Stimulated activated CD8-positive, alpha-beta memory T cell treated with anti-CD3 and anti-CD28 coated beads, Interleukin-7, amount 100 ng/mL, for 4 hours (primary cell): Measurements from ENCODE around the gene KCNQ1.

ENCODE experiments used
- DNase-seq, 2 donors: peaks; one replicate each; pipeline ENCODE4 v3.0.0-alpha.2; 2020; ENCODE audit warnings: low read depth in 2 of 2

KCNQ1 gene

DNA sequence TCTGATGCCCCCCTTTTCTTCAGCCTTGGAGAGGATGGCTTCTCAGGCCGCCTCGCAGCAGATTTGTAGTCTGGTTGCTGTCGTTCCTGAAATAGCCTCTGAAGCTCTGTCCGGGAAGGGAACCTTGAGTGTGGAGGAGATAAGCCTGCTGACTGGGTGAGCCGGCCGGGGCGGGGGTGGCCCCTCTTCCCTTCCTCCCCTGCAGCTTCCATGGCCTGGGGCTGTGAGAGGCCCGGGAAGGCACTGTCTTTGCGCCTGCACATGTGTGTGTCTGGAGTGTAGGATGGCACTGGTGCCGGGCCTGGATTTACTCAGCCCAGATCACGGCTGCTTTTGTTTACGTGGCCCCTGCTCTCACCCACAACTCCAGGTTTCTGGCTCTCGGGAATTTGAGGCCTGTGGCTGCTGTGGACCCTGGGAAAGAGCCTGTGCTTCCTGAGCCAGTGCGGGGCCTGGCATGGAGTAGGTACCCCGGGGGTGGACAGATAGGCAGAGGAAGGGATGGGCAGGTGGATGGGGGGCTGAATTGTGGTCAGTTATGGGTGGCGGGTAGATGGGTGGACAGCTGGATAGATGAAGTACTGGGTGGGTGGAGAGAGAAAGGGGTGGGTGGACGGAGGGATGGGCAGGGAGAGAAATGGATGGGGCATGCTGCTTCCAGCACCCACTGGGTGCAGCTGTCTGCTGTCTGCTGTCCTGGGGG is 16.6 kb downstream of the KCNQ1 start:
- DNase-seq: no peak

DNA sequence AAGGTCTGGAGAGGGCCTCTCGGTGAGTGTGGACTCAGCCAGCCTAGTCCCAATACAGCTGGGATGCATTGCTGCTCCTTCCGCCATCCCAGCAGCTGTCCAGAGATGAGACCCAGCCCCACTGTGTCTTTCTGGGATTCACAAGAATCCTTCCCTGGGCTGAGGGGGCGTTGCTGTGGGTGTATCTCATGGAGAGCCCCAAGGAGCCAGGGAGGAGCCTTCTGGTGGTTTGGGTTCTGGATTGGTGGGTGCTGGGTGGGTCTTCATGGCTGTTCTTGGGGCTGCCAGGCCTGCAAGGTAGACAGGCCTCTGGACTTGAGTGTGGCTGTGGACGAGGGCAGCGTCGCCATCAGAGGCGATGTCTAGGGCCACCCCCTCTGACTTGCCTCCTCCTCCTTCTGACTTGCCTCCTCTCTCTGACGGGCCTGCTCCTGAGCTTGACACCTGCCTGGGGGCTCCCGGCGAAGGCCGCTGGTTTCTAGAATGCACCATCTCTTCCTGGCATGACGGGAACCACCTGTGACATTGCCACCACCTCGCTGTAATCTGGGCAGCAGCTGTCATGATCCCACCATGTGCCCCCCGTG is 17.2 kb downstream of the KCNQ1 start:
- DNase-seq: no peak

DNA sequence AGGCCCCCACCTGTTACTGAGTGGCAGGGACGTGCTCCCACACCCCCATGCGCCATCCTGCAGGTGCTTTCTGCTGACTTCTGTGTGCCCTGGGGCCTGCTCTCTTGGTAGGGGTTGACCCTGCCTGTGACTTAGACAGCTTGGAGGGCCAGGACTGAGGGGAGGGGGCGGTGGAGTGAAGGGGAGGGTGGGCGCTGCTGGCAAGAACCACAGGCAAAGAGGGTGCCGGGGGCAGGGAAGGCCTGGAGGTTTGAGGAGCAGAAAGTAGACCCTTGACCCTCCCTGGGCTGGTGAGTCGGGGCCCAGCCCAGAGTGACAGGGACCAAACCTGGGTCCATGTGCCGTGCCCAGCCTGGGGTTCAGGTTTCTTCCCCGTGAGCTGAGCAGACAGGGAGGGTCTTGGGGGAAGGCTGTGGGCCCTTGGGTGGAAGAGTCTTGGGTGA is 17.8 kb downstream of the KCNQ1 start:
- DNase-seq: no peak

DNA sequence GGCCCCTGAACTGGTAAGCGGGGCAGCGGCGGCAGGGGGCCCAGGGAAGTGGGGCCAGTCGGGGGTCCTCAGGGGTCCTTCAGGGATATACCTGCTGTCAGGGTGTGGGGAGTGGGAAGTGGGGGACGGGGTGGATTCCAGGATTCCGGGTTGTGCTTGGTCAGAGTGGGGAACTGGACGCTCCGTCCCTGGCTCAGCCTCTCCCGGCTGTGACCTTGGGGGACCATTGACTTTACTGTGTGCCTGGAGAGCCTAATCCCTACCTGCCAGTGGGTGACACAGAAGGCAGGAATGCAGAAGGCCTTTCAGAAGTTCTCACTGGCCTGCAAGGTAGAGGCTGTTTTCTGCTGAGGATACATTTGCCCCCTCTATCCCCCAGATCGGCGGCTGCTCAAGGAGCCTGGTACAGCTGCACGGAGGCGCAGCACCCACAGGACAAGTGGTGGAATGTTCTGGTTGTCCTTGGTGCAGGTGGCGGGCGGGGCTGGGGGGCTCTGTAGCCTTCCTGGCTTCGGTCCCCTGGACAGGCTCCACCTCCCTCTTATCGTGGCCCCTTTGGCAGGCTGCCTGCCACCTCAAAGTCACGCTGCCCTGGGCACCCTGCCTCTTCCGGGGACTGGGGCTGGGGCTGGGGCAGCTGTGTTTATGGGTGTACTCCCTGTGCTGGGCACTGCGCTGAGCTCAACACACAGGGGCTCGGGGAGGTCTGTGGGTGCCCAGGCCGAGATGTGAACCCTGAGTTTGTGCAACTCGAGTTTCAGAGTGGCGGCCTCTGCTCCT is 18.4 kb downstream of the KCNQ1 start:
- no peak for DNase-seq

DNA sequence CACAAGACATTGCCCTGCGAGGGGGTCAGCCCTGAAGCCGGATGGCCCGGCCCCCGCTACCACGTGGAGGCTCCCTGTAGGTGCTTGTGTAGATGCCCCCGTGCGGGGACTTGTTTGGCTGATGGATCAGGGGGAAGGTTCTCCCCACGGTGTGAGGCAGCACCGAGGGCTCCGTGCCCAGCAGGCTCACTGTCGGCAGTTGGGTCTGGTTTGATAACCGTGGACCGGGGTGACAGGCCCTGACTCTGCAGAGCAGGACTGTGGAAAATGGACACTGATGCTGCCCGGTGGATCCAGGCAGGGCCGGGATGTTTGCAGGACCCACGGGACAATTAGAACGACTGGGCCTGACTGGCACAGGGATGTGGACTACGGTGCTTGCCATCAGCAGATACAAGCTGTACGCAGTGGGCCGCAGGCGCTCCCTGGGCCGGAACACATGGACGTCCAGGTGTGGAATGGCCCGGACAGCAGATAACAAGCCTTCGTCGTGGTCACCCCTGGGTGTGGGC is 19.0 kb downstream of the KCNQ1 start:
- no peak for DNase-seq

DNA sequence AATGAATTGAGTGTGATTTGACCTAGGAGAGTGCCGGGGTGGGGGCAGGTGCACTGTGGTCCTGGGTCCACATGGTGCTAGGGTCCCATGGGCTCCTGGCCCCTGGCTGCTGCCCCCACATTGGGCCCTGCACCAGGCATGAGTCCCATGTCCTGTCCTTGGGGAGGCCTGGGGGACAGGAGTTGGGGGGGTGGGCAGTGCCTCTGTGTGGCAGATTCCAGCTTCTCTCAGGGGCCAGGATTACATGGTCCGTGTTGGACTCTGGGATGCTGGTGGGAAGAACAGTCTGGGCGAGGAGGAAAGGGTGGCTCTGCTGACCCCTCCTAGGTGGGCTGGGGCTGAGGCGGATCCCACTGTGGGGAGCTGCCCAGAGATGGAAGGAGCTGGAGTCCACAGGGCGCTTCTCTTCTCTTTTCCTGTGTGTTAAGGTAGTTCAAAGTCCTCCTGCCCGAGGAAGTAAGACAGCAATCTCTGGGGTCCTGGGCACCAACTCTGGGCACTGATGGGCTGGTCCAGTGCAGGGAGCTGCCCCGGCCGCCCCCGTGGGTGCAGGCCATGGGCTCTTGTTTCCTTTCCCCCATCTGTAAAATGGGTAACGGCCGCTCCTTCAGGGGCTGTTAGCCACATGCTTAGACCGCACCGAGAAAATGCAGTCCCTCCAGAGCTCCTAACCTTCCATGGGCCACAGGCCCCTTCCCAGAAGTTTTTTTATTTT is 19.8 kb downstream of the KCNQ1 start:
- no peak for DNase-seq

DNA sequence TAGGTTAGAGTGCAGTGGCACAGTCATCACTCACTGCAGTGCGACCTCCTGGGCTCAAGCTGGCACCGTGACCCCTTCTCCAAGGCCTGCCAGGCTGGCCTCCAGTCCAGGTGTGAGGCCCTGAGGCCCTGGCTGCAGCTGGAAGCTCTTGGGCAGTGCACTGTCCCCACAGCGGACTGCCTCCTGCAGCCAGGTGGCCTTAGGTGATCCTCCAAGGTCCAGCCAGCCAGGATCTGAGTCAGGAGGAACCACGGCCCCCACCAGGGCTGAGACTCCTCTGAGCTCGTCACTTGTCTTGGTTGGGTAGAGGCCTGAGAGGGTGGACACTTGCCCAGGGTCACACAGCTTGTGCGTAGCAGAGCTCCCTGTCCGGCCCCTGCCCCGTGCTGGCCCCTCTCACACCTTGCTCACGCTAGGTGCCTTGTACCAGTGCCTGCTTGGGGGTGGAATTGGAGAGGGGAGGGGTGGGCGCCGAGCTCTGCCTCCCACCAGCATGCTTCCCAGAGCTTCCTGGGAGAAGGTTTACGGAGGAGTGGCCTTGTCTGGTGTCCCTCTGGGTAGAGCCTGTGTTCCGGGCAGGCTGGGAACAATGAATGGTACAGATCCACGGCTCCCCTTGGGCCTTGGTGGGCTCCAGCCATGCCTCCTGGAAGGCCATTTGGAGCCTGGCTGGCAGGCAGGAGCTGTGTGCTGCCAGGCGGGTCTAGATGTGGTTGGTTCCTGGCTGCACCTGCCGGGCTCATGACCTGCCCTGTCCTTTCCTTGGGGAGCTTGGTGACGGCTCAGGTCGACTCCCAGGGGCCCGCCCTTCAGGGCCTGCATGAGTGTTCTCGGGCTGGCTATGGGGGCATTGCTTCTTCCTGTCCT is 20.6 kb downstream of the KCNQ1 start:
- no peak for DNase-seq

DNA sequence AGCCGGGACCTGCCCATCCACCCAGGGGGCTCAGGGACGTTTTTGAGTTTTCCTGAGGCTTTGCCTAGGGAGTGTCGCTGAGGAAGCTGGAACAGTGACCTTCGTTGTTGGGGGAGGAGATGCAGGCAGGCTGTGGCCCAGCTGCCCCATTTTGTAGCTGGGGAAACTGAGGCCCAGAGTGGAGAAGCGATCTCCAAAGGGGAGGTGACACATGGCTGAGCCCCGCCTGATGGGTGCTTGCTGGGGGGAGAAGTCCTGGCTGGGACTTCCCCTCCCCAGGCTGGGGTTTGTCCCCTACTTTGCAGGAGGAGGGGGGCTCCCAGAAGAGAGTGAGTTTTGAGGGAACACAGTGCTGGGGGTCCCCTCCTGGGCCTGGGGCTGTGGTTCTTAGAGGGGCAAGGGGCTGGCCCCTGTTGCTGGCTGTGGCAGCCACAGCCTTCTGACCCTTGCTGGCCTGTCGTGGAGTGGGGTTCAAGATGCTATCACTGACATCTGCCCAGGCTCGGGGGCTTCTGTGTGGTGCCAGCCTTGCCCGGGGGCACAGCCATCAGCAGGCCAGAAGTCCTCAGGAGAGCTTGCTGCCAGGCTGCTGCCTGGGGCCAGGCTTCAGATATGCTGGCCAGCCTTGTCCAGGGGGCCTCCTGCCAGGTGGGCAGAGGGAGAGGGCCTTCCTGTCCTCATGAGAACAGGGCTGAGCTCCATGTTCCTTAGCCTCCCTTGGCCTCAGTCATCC is 21.4 kb downstream of the KCNQ1 start:
- no peak for DNase-seq

DNA sequence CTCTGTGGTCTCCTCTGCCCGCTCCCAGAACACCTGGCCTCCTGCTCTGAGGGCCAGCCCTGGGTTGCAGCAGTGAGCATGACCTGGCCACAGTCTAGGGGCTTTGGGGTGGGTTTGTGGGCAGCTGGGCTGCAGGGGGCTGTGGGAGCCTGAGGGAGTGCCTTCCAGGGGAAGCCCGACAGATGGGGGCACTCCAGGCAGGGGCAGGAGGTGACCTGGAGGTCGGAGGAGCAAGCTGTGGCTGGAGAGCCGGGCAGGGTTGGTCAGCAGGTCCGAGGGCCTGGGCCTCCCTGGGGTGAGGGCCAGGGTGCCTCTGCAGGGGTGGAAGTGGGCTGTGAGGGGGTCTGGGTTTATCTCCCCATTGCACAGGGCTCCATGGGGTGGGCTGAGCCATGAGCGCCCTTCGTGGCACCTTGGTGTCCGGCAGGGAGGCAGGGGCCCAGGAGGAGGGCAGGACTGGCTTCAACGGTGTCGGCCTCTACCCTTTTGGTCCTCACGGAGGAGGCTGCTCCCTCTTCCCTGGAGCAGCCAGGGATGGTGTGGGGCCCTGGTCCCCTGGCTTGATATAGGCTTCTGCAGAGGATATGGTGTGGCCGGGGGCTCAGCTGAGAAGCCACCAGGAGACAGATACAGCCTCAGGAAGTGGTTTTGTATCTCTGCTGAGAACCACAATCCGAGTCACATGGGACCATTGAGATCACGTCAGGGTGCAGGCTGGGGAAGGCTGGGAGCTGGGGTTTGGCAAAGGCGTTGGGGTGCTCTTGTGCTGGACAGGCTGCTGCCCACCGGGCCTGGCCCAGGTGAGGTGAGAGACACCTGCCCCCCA is 22.3 kb downstream of the KCNQ1 start:
- DNase-seq: no peak

DNA sequence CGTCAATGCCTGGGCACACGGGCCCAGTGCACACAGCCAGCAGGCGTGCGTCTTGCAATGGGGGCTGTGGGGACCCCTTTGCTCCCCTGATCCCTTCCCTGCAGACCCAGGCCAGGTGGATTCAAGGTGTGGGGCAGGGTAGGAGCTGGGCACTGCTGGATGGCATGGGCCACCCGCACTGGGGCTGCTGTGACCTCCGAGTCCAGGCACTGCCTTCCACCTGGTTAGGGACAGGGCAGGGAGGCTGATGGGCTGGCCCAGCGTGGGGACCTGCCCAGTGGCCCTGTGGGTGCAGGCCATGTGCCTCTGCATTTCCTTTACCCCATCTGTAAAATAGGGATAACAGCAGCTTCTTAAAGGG is 22.9 kb downstream of the KCNQ1 start:
- DNase-seq: no peak

DNA sequence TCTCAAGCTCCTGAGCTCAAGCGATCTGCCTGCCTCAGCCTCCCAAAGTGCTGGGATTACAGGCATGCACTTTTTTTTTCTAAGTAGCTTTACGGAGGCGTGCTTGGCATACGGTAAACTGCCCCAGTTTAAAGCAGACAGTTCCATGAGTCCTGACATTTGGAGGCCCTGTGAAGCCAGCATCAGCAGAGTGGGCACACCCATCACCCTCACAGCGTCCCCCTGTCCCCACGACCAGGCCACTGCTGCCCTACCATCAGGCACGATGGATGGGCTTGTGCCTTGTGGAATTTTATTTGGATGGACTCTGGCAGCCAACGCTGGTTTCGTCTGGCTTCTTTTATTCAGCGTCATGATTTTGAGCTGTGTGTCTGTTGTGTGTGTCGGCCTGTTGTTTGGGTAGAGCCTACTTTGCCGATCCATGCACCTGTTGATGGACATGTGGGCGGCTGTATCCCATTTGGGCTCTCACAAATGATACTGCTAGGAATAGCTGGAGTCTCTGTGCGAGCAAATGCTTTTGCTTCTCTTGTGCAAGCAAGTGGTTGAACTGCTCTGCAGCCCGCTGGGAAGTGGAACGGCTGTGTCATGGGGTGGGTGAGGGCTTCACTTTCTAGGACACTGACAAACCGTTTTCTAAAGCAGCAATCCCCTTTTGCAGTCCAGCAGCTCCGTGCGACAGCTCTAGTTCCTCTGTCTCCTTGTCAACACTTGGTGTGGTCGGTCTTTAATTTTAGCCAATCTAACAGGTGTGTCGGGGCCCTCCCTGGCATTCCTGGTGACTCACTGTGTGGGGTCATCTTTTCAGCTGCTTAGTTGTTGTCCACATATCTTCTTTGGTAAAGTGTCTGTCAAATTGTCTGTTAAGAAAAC is 23.8 kb downstream of the KCNQ1 start:
- no peak for DNase-seq

DNA sequence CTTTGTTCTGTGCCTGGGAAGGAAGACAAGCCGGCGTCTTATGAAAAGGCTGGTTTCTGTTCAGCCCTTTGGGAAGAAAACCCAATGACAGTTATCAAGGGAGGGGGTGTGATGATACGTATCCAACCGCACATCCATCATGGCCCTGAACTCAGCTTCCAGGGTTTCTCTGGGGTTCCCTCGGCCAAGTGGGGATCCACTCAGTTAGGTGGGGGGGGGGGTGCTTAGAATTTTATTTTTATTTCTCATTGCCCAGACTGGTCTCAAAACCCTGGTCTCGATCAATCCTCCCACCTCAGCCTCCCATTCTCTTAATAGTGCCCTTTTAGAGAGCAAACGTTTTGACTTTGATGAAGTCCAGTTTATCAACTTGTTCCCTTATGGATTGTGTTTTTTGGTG is 25.7 kb downstream of the KCNQ1 start:
- no peak for DNase-seq

DNA sequence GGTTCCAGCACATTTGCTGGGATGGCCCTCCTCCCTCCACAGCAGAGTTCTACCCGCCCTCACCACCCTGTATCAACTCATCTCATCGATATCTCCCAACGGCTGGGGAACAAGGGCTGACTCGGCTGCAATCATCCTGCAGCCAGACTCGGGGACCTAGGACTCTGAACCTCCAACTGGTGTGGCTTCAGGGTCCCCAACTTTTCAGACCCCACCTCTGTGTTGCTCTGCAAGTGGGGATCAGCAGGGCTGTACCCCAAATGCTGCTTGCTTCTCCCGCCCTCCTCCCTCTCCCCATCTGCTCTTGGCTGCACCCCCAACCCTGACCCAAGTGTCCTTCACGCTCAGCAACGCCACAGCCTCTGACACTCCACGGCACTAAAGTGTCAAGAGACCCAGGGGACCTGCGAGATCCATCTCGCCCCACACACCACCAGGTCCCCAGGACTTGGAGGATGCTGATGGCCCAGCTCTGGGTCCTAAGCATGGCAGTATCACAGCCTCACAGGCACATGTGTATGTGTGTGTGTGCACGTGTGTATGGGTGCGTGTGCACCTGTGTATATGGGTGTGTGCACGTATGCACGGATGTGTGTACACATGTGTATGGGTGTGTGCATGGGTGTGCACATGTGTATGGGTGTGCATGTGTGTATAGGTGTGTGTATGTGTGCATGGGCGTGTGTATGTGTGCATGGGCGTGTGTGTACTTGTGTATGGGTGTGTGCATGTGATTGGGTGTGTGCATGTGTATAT is 26.4 kb downstream of the KCNQ1 start:
- DNase-seq: no peak

DNA sequence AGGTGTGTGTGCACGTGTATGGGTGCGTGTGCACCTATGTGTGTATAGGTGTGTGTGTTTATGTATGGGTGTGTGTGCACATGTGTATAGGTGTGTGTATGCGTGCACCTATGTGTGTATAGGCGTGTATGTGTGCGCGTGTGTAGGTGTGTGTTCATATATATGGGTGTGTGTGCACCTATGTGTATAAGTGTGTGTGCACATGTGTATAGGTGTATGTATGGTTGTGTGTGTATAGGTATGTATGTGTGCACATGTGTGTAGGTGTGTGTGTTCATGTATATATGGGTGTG is 26.9 kb downstream of the KCNQ1 start:
- DNase-seq: no peak

DNA sequence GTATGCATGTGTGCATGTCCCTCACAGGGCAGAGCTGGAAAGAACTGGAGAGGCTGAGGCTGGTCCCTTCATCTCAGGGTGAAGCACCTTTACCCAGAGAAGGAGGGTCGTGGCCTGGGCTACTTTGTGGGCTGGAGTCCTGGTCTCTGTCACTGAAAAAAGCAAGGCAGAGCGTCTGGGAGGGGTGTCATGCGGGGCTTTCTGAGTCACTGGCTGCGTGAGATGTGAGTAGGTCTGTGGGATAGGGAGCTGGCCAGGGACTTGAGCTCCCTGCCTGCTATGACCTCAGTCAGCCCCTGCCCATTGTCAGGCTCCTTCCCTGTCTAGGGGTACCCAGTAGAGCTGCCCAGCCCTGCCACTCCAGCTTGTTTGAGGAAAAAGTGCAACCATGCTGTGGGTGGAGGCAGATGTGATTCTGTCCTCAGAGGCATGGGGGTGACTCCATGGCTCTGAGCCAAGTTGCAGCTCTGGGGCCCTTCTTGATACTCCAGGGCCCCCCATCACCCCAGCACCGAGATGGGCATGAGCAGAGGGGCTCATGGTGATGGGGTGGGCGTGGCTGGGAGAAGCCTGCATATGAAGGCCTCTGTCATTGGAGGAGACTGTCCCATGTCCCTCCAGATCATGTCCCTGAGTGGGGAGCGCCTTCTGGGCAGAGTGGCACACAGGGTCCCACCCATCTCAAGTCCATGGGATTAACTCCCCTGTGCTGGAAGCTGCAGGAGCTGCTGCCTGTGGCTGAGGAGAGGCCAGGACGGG is 27.8 kb downstream of the KCNQ1 start:
- no peak for DNase-seq

DNA sequence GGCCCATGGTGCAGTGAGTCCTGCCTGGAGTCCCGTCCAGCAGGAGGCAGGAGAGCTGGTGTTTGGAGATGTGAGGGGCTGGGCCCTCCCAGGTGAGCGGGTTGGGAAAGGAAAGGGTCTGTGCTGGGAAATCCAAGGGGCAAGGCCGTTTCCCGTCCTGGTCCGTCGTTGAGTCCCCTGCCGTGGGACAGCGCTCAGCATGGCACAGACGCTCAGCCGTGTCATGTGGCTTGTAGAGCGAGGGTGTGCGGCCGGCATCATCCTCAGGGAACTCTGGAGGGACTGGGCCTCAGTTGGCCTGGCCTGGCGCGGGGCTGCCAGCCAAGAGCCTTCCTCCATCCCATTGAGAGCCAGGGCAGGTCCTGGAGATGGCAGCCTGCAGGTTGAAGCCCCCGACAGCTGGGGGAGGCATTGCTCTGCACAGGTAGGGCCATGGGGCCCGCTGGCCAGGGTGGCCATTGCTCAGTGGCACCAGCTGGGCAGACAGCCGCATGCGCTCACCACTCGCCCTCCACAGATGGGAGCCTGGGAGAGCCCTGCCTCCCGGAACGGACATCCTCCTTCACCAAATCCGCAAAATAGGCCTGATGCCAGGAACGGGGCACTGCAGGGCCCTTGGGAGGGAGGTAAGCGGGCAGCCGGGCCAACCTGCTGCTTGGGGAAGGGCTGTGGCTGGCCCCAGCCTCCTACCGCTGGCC is 28.7 kb downstream of the KCNQ1 start:
- no peak for DNase-seq
